Psoas muscle (tissue), 8 donors: Measurements from ENCODE around the gene GALNTL6. TPM values are rescaled to one million over a fixed set of nuclear protein-coding genes. Genes with fewer than 3 reads are reported as not detected.

Source experiments
- ATAC-seq, 4 donors: fragments of 200-7000 bp; cut with Tn5 transposase; one replicate each; pipeline ENCODE4 v1.9.1; 2020; ENCODE audit warnings: moderate library complexity in 3 of 4, mild to moderate bottlenecking in 2 of 4
- DNase-seq, 2 donors: peaks; one replicate each; pipeline ENCODE4 v3.0.0-alpha.2; 2020
- H3K27ac ChIP-seq: fragments of 200-600 bp; one replicate; pipeline ENCODE4 v1.8.0; 2022
- H3K27me3 ChIP-seq, 3 donors: fragments of 200-600 bp in 1 of 3; one replicate each; pipeline versions ENCODE4 v1.6.1 to v1.8.0; 2013 to 2022; ENCODE audit warnings: low read length in 2 of 3, mild to moderate bottlenecking in 2 of 3, moderate library complexity in 1 of 3; ENCODE audit not compliant: insufficient read depth in 3 of 3
- H3K36me3 ChIP-seq, 2 donors: fragments of 200-600 bp in 1 of 2; one replicate each; pipeline versions ENCODE4 v1.6.1 to v1.8.0; 2013 to 2022; ENCODE audit warnings: low read depth in 1 of 2, mild to moderate bottlenecking in 1 of 2, moderate library complexity in 1 of 2; ENCODE audit not compliant: insufficient read depth in 1 of 2
- H3K4me1 ChIP-seq: fragments of 200-600 bp; one replicate; pipeline ENCODE4 v1.8.0; 2022
- H3K4me3 ChIP-seq: fragments of 200-600 bp; one replicate; pipeline ENCODE4 v1.8.0; 2022; ENCODE audit warnings: mild to moderate bottlenecking
- H3K9me3 ChIP-seq: fragments of 200-600 bp; one replicate; pipeline ENCODE4 v1.8.0; 2022
- WGBS, 3 donors: extraction: QIAGEN DNeasy Blood & Tissue Kit; methylation state at CpG; one replicate each; pipeline versions ENCODE4 v1.1.6 to v1.1.7; 2013; 5-methylcytosine and 5-hydroxymethylcytosine counted together
- intact Hi-C, 2 donors: fragments of 100-400 bp; cut with DNase I; formaldehyde crosslinking; loops; one replicate each; pipeline versions ENCODE4 v1.11.0 to v1.14.2; 2022
- polyA plus RNA-seq, 3 donors: library from polyadenylated mRNA; stranded (reverse); fragments of 200-250 nt; gene quantifications; one replicate each; pipeline ENCODE4 v1.2.3, GENCODE V29; 2013
- total RNA-seq, 4 donors: library from RNA; stranded (reverse); fragmentation: NEBNext Ultra II Directional in 2 of 4; extraction: Animal tissue kit (Norgen Biotek cat#: 25700) in 2 of 4; gene quantifications; one replicate each; pipeline versions ENCODE4 v1.2.1 to v1.2.4, GENCODE V29; 2021 to 2023
- TF ChIP-seq, protein P1 (sequence below): fragments of 200-600 bp; IDR thresholded peaks from one replicate; pipeline ENCODE4 v1.8.0; 2022; ENCODE audit warnings: antibody characterized with exemption
- donor health status: healthy with polysubstance abuse.
- donor health status: DM: no; HTN: no; CAD: no; lungs with moderate emphysema.
- donor health status: Bipolar disorder and iron deficiency.
- donor health status: healthy.
- donor health status: DM: yes; HTN: yes; CAD: no.
- donor health status: DM: no; HTN: no; CAD: no.
- donor health status: DM: no; HTN: no; CAD: no.
- donor health status: DM: yes; HTN: yes; CAD: no.

Gene GALNTL6
- total and polyA plus RNA-seq, 7 donors, result 0.01 to 0.91 (median 0.21) TPM; not detected in 3

DNA sequence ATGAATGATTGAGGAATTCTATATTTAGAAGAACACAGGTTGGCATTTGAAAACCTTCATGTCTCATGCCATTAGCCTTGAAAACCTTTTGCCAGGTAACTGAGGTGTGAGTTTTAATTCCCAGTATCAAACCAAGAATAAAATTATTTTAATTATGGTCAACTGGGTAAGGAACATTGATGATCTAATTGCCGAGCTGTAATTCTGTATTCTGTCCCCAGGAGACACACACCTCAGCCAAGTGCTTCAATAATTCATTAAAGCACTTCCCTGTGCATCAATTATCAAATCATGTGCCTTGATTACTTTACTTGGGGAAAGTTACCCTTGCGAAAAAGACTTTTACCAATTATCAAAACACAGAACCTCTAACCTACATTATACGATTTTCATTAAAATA is 1023.5 kb downstream of the GALNTL6 start:
- no peak for DNase-seq
- 73 to 88% (median 77%) methylated on average over 3 of the region's 3 CpGs for whole genome bisulfite sequencing, 3 donors
- Histone ChIP-seq H3K4me1 (no peaks in the 10 kb centered on the region), H3K4me3 (no peak overlapping the region), H3K27me3 (no peaks in the 10 kb centered on the region), H3K9me3 (no peaks in the 10 kb centered on the region), H3K36me3 (no peaks in the 10 kb centered on the region), H3K27ac (no peak overlapping the region)
- intact Hi-C loops, result no loop called here
- TF ChIP-seq, protein P1, sequence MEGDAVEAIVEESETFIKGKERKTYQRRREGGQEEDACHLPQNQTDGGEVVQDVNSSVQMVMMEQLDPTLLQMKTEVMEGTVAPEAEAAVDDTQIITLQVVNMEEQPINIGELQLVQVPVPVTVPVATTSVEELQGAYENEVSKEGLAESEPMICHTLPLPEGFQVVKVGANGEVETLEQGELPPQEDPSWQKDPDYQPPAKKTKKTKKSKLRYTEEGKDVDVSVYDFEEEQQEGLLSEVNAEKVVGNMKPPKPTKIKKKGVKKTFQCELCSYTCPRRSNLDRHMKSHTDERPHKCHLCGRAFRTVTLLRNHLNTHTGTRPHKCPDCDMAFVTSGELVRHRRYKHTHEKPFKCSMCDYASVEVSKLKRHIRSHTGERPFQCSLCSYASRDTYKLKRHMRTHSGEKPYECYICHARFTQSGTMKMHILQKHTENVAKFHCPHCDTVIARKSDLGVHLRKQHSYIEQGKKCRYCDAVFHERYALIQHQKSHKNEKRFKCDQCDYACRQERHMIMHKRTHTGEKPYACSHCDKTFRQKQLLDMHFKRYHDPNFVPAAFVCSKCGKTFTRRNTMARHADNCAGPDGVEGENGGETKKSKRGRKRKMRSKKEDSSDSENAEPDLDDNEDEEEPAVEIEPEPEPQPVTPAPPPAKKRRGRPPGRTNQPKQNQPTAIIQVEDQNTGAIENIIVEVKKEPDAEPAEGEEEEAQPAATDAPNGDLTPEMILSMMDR, result no peak
- no peak for ATAC-seq

DNA sequence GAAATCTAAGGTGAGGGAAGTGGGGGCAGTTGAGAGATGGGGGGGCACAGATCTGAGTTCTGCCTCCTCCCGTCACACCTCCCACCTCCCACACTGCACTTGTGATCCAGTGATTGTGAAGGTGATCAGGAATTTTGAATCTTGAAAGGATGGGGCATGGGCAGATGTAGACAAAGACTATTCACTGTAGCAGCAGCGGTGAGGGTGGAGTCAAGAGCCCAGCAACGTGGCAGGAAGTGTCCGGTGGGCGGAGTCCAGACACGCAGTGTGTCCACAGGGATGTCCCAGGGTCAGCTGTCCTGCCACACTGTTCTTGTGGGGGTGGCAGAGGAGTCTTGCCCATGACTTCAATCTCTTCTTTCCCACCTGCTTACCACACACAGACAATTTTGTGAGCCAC is 1024.9 kb downstream of the GALNTL6 start:
- Histone ChIP-seq H3K27me3 (peaks cover 0 to under 1% (median 0%) of the 10 kb centered on the region in 3 donors), H3K4me3 (no peak overlapping the region), H3K9me3 (no peaks in the 10 kb centered on the region), H3K4me1 (no peaks in the 10 kb centered on the region), H3K27ac (no peak overlapping the region), H3K36me3 (no peaks in the 10 kb centered on the region)
- DNase-seq, result no peak
- TF ChIP-seq, protein P1, result no peak
- 70 to 74% (median 72%) methylated on average over 6 of the region's 6 CpGs for WGBS, 3 donors
- intact Hi-C loops, result no loop called here
- ATAC-seq, result no peak

DNA sequence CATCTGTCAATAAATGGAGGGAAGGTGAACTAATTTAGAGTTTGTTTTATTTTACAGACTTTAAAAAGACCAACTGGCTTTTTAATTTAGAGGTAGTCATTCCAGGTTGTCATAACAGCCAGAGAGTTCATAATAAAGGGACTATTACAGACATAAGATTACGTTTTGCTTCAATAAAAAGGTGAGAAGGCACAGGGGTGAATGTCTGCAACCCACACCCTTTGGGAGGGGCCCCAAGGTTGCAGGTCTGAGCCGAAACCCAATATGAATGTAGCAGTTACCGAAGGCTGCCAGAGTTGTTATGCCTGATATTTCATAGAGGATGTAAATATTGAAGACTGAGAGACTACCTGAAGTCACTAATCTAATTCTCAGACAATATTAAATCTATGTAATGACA is 1025.7 kb downstream of the GALNTL6 start:
- H3K4me1 ChIP-seq, result no peaks in the 10 kb centered on the region

DNA sequence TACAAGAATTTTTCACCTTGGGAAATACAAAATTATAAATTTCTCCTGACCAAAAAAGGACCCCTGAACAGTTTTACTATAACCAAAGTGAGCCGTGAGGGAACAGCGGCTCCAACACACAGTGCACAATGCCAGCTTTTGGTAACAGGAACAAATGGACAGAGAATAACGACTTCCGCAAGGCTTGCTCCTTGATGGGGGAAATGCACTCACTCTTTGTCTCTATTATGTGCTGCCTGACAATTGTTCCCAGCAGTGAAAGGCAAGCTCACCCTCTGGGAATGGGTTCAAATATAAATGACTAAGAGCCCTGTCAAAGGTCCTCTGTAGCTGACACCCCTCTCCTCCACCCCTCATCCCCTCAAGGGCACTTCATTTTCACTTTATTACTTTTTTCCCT is 1029.6 kb downstream of the GALNTL6 start:
- TF ChIP-seq, protein P1, result no peak
- no peak overlapping the region for H3K4me3 ChIP-seq

More for the DNA sequence above, 1025.7 kb downstream of the GALNTL6 start:
- H3K36me3 ChIP-seq, result no peaks in the 10 kb centered on the region
- DNase-seq, result no peak
- H3K4me3 ChIP-seq, result no peak overlapping the region
- no peak for ATAC-seq
- intact Hi-C loops, result no loop called here
- H3K9me3 ChIP-seq, result no peaks in the 10 kb centered on the region
- TF ChIP-seq, protein P1, result no peak
- no peak overlapping the region for H3K27ac ChIP-seq
- WGBS, 3 donors, result 57 to 67% (median 64%) methylated on average over 3 of the region's 3 CpGs
- peaks cover 0 to 4% (median 0%) of the 10 kb centered on the region in 3 donors for H3K27me3 ChIP-seq

DNA sequence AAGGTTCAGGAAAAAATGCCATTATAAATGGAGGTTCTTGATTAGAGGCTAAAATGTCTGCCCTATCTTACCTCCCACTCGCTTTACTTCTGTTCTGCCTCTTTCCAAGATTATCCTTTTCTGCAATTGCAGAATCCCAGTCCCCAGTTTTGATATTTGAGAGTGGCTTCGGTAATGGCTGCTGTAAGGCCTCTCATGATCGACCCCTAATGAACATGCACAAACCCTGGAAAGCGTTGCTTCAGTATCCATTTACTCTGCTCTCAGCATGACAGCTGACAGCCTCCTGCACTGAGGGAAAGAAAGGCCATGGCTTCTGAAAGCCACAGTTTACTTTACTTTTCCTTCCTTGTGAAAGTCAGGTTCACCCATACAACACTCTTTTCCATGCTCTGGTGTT is 1030.0 kb downstream of the GALNTL6 start:
- Histone ChIP-seq H3K27ac (no peak overlapping the region), H3K36me3 (no peaks in the 10 kb centered on the region), H3K4me3 (no peak overlapping the region), H3K27me3 (peaks cover 0 to 4% (median 0%) of the 10 kb centered on the region in 3 donors), H3K9me3 (no peaks in the 10 kb centered on the region), H3K4me1 (no peaks in the 10 kb centered on the region)
- ATAC-seq, result no peak
- TF ChIP-seq, protein P1, result no peak
- intact Hi-C loops, result no loop called here
- no peak for DNase-seq
- 45 to 48% (median 48%) methylated on average over 4 of the region's 4 CpGs for WGBS, 3 donors

More for the DNA sequence above, 1029.6 kb downstream of the GALNTL6 start:
- no peaks in the 10 kb centered on the region for H3K4me1 ChIP-seq
- DNase-seq, result no peak
- WGBS, 3 donors, result 68 to 73% (median 72%) methylated on average over 4 of the region's 4 CpGs
- peaks cover 0 to 4% (median 0%) of the 10 kb centered on the region in 3 donors for H3K27me3 ChIP-seq
- ATAC-seq, result no peak
- no peak overlapping the region for H3K27ac ChIP-seq
- intact Hi-C loops, result no loop called here
- no peaks in the 10 kb centered on the region for H3K36me3 ChIP-seq
- H3K9me3 ChIP-seq, result no peaks in the 10 kb centered on the region
